Measurements from ENCODE around the gene ALAS2.

The ALAS2 gene

DNA sequence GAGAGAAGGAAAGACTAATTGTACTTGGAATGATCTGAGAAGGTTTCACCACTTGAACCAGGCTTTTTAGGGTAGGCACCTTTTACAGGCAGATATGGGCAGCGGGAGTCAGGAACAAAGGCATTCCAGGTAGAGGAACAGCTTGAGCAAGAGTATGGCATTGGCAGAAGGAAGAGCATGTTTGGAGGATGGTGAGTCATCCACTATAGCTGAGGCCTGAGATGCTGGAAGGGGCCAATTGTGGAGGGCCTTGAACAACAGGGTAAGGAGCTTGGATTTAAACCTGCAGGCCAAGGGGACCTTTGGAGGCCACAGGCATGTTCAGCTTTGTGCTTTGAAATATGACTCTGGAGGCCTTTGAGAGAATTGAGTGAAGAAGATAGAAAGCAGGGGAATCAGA is 69.0 kb downstream of the ALAS2 start:
- H3K27ac ChIP-seq (replicated peaks): no peak overlapping the region
- H3K27me3 ChIP-seq (ENCODE audit: insufficient read depth, poor library complexity, severe bottlenecking): peaks cover 2% of the 10 kb centered on the region
- TF ChIP-seq GABPA (IDR thresholded peaks at IDR 0.05; ENCODE audit: low read depth) (no peak), CTCF (IDR thresholded peaks at IDR 0.05; ENCODE audit: insufficient read depth, low read length) (no peak), SPI1 (IDR thresholded peaks at IDR 0.05; ENCODE audit: borderline replicate concordance, low read depth) (no peak), POLR2AphosphoS5 (IDR thresholded peaks at IDR 0.05; ENCODE audit: low read depth) (no peak), REST (IDR thresholded peaks at IDR 0.05; ENCODE audit: insufficient replicate concordance, low read depth) (no peak)
- H3K4me3 ChIP-seq (replicated peaks; ENCODE audit: insufficient read depth, low read length): no peak overlapping the region
- no peak for DNase-seq (ENCODE audit: low read depth in 1 of 2, low spot score in 1 of 2)
